Right atrium auricular region (tissue), 2 donors: ENCODE data around the gene SVBP. TPM values are rescaled to one million over a fixed set of nuclear protein-coding genes. Genes with fewer than 3 reads are reported as not detected.
A peak's percentile ranks its signal among the peaks of the same experiment; 100 is the strongest.

Experiments used
- DNase-seq: peaks from one replicate; pipeline ENCODE4 v3.0.0-alpha.2; 2019; ENCODE audit warnings: low spot score
- H3K27ac ChIP-seq, 2 donors: fragments of 200-600 bp; sonication (generic); 1 replicate in 1 of 2; 2 replicates in 1 of 2; pipeline ENCODE4 v1.5.1; 2016 to 2019
- H3K27me3 ChIP-seq, 2 donors: fragments of 200-600 bp; sonication (generic); one replicate each; pipeline versions ENCODE4 v1.5.1 to v1.6.0; 2017 to 2019
- H3K36me3 ChIP-seq: fragments of 200-600 bp; sonication (generic); one replicate; pipeline ENCODE4 v1.5.1; 2016
- H3K4me1 ChIP-seq, 2 donors: fragments of 200-600 bp; sonication (generic); one replicate each; pipeline versions ENCODE4 v1.5.1 to v1.6.0; 2017 to 2019
- H3K4me3 ChIP-seq, 2 donors: fragments of 200-600 bp; sonication (generic); 1 replicate in 1 of 2; 2 replicates in 1 of 2; pipeline ENCODE4 v1.5.1; 2017 to 2019; ENCODE audit warnings: mild to moderate bottlenecking in 1 of 2, moderate library complexity in 1 of 2
- H3K9me3 ChIP-seq, 2 donors: fragments of 200-600 bp; sonication (generic); one replicate each; pipeline ENCODE4 v1.5.1; 2019
- total RNA-seq, 2 donors: library from RNA; depleted of rRNA; stranded (reverse); fragments of >200 nt; gene quantifications; one replicate each; pipeline ENCODE4 v1.1.0, GENCODE V29; 2016
- TF ChIP-seq, protein P1 (sequence below), 2 donors: fragments of 200-600 bp; sonication (generic); IDR thresholded peaks; one replicate each; pipeline ENCODE4 v1.5.1; 2019; ENCODE audit warnings: antibody characterized with exemption in 2 of 2

SVBP gene
- total RNA-seq, 2 donors from 2014 or later: 14.5 to 22.1 TPM

DNA sequence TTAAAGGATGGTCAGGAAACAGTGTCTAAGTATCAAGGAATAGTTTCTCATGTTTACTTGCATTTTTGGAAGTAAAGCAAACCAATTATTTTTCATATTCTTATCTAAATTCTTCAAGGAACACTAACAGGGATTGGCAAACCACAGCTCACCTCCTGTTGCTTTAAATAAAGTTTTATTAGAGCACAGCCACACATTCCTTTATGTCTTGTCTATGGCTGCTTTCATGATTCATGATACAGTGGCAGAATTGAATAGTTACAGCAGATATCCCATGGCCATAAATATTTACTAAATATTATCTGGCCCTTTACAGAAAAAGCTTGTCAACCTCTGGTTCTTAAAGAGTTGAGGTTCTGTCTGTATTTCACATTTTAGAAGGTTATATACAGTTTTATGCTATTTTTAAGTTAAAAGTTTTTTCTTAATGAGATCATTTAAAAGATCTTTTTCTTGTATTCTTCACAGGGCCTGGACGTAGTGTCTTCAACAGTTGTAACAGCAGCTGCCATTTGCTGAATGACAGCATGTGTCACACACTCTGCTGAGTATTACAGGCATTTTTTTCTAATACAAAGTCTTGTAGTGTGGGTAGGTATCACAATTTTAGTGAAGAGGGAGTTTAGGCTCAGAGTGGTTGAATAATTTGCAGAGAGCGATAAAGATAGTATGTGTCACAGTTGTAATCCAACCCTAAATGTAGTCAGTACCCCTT, 31.8 kb upstream of the SVBP start:
- no peak overlapping the region for H3K27ac ChIP-seq
- TF ChIP-seq, protein P1, sequence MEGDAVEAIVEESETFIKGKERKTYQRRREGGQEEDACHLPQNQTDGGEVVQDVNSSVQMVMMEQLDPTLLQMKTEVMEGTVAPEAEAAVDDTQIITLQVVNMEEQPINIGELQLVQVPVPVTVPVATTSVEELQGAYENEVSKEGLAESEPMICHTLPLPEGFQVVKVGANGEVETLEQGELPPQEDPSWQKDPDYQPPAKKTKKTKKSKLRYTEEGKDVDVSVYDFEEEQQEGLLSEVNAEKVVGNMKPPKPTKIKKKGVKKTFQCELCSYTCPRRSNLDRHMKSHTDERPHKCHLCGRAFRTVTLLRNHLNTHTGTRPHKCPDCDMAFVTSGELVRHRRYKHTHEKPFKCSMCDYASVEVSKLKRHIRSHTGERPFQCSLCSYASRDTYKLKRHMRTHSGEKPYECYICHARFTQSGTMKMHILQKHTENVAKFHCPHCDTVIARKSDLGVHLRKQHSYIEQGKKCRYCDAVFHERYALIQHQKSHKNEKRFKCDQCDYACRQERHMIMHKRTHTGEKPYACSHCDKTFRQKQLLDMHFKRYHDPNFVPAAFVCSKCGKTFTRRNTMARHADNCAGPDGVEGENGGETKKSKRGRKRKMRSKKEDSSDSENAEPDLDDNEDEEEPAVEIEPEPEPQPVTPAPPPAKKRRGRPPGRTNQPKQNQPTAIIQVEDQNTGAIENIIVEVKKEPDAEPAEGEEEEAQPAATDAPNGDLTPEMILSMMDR (IDR thresholded peaks at IDR 0.05): no peak
- no peaks in the 10 kb centered on the region for H3K9me3 ChIP-seq
- peaks cover 22% of the 10 kb centered on the region for H3K36me3 ChIP-seq
- H3K27me3 ChIP-seq: no peaks in the 10 kb centered on the region
- H3K4me1 ChIP-seq: peaks cover 0 to 25% of the 10 kb centered on the region in 2 donors
- H3K4me3 ChIP-seq: no peak overlapping the region
- DNase-seq: no peak

DNA sequence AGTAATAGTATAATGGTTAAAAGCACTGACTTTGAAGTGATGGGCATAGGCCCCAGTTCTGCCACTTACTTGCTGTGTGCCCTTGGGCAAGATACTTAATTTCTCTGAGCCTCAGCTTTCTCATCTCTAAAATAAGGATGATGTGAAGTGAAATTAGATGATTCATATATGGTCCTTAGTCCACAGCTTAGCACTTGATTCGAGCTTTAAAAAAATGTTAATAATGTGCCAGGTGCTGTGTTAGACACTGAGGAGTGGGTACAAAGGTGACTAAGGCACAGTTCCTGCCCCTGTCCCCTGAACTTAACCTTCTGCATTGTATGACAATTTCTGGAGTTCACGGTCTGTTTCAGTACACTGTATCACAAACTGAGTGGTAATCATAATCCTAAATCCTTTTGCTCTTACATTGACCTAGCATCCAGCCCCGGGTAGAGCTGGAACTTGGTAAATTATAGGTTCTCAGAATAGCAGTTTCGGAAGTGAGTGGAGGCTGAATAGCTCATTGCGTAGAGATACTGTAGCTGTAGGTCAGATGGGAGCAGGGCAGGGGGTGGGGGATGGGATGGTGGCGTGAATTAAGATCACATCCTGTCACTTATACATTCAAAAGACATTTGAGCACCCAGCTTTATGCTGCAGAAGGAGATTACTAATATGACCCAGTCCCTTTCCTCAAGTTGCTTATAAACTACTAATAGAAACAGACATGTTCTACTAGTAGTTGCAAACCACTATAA, 30.7 kb upstream of the SVBP start:
- H3K36me3 ChIP-seq: peaks cover 22% of the 10 kb centered on the region
- DNase-seq: no peak
- H3K27me3 ChIP-seq: no peaks in the 10 kb centered on the region
- H3K9me3 ChIP-seq: no peaks in the 10 kb centered on the region
- no peak overlapping the region for H3K4me3 ChIP-seq
- peaks cover 0 to 25% of the 10 kb centered on the region in 2 donors for H3K4me1 ChIP-seq
- no peak overlapping the region for H3K27ac ChIP-seq
- TF ChIP-seq, protein P1 (IDR thresholded peaks at IDR 0.05): no peak

DNA sequence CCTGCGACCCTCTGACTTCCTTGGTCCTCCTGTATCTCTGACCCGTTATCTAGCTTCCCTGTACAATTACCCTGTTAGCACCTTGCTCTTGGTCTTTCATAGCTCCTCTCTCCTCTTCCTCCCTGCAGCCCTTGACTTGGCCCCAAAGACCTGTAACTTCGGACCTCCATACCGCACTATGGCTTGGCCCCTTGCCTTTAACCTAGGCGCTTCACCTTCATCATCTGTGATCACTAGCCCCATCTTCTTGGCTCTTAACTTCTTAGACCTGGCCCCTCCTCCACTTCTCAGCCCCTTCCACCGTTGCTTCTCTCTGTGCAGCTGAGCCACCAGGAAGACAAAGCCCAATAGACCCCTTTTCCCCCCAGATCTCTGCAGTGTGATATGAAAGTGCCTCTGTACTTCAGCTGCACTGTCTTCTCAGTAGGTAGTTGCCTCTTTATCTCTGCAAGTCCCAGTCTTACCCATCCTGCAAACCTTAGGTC, 30.0 kb upstream of the SVBP start:
- TF ChIP-seq, protein P1 (IDR thresholded peaks at IDR 0.05): no peak
- Histone ChIP-seq H3K27me3 (no peaks in the 10 kb centered on the region), H3K36me3 (peaks cover 21% of the 10 kb centered on the region), H3K9me3 (no peaks in the 10 kb centered on the region), H3K4me3 (peak overlapping the region; percentile 93 to 97), H3K4me1 (peaks cover 0 to 25% of the 10 kb centered on the region in 2 donors), H3K27ac (peak overlapping the region; percentile 84 to 93)
- no peak for DNase-seq

DNA sequence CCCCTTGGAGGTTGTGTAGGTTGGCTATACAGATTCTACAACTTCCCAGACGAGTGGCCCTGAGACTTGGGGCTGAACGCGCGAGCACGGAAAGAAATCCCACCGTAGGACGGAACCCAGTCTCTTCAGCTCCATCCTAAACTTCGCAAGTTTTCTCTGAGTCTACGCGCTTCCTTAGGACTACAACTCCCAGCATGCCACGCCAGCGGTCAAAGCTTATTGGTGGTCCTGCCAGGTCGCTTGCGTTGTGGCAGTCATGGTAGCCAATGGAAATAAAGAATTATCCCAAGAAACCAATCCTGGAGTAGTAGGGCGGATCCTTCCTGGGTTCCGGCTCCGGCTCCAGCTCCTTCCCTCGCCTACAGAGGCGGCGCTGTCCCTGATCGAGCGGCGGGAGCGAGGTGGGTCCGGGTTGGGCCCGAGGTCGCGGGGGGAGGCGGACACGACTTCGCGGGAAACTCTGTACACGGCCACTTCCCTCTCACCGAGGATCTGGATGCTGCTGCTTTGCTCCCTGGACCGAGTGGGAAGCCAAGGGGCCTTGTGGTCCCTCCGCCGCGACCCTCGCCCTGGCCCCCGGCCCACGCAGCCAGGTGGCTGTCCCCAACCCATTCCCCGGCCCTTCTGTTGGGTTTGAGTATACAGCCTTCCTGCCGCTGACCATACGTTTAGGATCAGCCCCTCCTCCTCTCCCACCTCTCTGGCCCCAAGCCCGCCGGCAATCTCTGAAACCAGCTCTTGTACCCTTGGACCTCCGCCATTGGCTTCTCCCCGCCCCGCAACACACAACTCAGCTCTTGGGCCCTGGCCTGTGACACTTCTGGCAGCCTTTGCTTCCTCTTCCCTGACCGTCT, 29.3 kb upstream of the SVBP start, which contains the start of gene ZNF691:
Gene ZNF691, plus strand, starts transcription at position 357 of the 854 bp plus-strand sequence. CDS start 3,046 bp downstream, outside the sequence.
- DNase-seq: peak; percentile 98
- Histone ChIP-seq H3K27me3 (no peaks in the 10 kb centered on the region), H3K27ac (peak within 1 kb of the TSS; percentile 84 to 93), H3K4me1 (peaks cover 0 to 25% of the 10 kb centered on the region in 2 donors), H3K9me3 (no peaks in the 10 kb centered on the region), H3K4me3 (peak within 1 kb of the TSS; percentile 93 to 97), H3K36me3 (peaks cover 15% of the 10 kb centered on the region)
- TF ChIP-seq, protein P1 (IDR thresholded peaks at IDR 0.05): peak; percentile 23 to 61

DNA sequence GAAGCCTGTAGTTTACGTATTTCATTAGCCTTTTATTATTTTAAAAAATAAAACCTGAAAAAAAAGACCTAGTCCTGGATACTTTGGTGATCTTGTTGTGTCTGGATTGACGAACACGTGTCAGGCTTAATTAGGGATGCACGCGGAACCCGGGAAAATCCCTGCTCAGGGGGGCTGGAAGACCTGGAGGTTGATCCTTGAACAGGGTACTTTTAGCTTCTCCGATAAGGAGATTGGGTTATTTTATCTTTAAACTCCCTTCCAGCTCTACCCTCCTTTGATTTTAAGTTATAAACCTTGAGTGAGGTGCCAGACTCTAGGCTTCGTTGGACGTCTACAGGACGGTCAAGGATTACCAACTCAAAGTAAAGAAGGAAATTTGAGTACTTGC, 28.7 kb upstream of the SVBP start:
- Histone ChIP-seq H3K36me3 (peaks cover 8% of the 10 kb centered on the region), H3K9me3 (no peaks in the 10 kb centered on the region), H3K27me3 (no peaks in the 10 kb centered on the region), H3K27ac (peak overlapping the region in 1 of 2 donors; percentile 93), H3K4me1 (peaks cover 0 to 25% of the 10 kb centered on the region in 2 donors), H3K4me3 (peak overlapping the region; percentile 93 to 97)
- TF ChIP-seq, protein P1 (IDR thresholded peaks at IDR 0.05): no peak
- no peak for DNase-seq
